PC-3 (cell line): ENCODE data around the gene KLF1. TPM values are rescaled to one million over a fixed set of nuclear protein-coding genes. Genes with fewer than 3 reads are reported as not detected.

Source experiments
- ATAC-seq: fragments of 200-7000 bp; cut with Tn5 transposase; 2 replicates; pipeline ENCODE4 v1.9.1; 2020; ENCODE audit warnings: mild to moderate bottlenecking, moderate library complexity
- BruUV-seq: library from RNA; stranded (reverse); fragments of 400-500 nt; replicated peaks from 2 replicates; lab custom pipeline; 2021; lab: Mats Ljungman, UMichigan
- CTCF ChIA-PET: fragments of 300-600 bp; sonication (Branson Sonifier 250); formaldehyde crosslinking; loops from one replicate; lab custom pipeline; 2022; ENCODE audit warnings: antibody characterized with exemption; lab: Charles Lee
- POLR2A ChIA-PET: fragments of 300-600 bp; sonication (Branson Sonifier 250); formaldehyde crosslinking; loops from one replicate; lab custom pipeline; 2022; ENCODE audit warnings: antibody characterized with exemption; ENCODE audit not compliant: unreplicated experiment; lab: Charles Lee
- DNase-seq: peaks from one replicate; pipeline ENCODE4 v3.0.0-alpha.2; 2015
- H2AFZ ChIP-seq: fragments of 300-600 bp; sonication (generic); 2 replicates; pipeline ENCODE4 v1.6.0; 2016; ENCODE audit warnings: antibody characterized with exemption, low read length
- H3F3A ChIP-seq: fragments of 300-600 bp; sonication (generic); one replicate; pipeline ENCODE4 v1.6.0; 2017; ENCODE audit warnings: antibody characterized with exemption, low read length, control low read depth, mild to moderate bottlenecking; ENCODE audit not compliant: unreplicated experiment
- H3K27ac ChIP-seq: fragments of 300-600 bp; sonication (generic); 2 replicates; pipeline ENCODE4 v1.5.1; 2016; ENCODE audit warnings: mild to moderate bottlenecking, low read length
- H3K27me3 ChIP-seq: fragments of 300-600 bp; sonication (generic); 2 replicates; pipeline ENCODE4 v1.6.1; 2016; ENCODE audit warnings: low read length, mixed read lengths
- H3K36me3 ChIP-seq: fragments of 300-600 bp; sonication (generic); 2 replicates; pipeline ENCODE4 v1.6.1; 2016; ENCODE audit warnings: low read depth, mixed run types, low read length, mixed read lengths
- H3K4me1 ChIP-seq: fragments of 300-600 bp; sonication (generic); 2 replicates; pipeline ENCODE4 v1.5.1; 2016; ENCODE audit warnings: low read length; ENCODE audit not compliant: insufficient read depth
- H3K4me2 ChIP-seq: fragments of 300-600 bp; sonication (generic); 2 replicates; pipeline ENCODE4 v1.6.0; 2016; ENCODE audit warnings: low read length
- H3K4me3 ChIP-seq: fragments of 300-600 bp; sonication (generic); 2 replicates; pipeline ENCODE4 v1.5.1; 2016; ENCODE audit warnings: mild to moderate bottlenecking, low read length, mixed read lengths
- H3K79me2 ChIP-seq: fragments of 300-600 bp; sonication (generic); 2 replicates; pipeline ENCODE4 v1.6.1; 2017; ENCODE audit warnings: low read length, mixed read lengths
- H3K9ac ChIP-seq: fragments of 300-600 bp; sonication (generic); 2 replicates; pipeline ENCODE4 v1.6.0; 2016; ENCODE audit warnings: mild to moderate bottlenecking, low read length
- H3K9me2 ChIP-seq: fragments of 300-600 bp; sonication (generic); replicated peaks from 2 replicates; pipeline ENCODE4 v1.6.1; 2016; ENCODE audit warnings: mixed run types, low read length, mixed read lengths
- H3K9me3 ChIP-seq: fragments of 300-600 bp; sonication (generic); 2 replicates; pipeline ENCODE4 v1.6.1; 2016; ENCODE audit warnings: low read length, mixed read lengths
- H4K20me1 ChIP-seq: fragments of 300-600 bp; sonication (generic); 2 replicates; pipeline ENCODE4 v1.6.1; 2016; ENCODE audit warnings: low read length, mixed read lengths
- CTCF ChIP-seq: fragments of 300-600 bp; sonication (generic); conservative IDR thresholded peaks from 2 replicates; pipeline ENCODE4 v1.5.1; 2017; ENCODE audit warnings: antibody characterized with exemption, low read depth, mild to moderate bottlenecking, low read length
- EZH2 ChIP-seq: fragments of 300-600 bp; sonication (generic); IDR thresholded peaks from one replicate; pipeline ENCODE4 v1.6.1; 2017; ENCODE audit warnings: antibody characterized with exemption, mild to moderate bottlenecking, low read length; ENCODE audit not compliant: unreplicated experiment
- EZH2phosphoT487 ChIP-seq: fragments of 300-600 bp; sonication (generic); IDR thresholded peaks from 2 replicates; pipeline ENCODE4 v1.6.1; 2018; ENCODE audit warnings: mild to moderate bottlenecking, antibody characterized with exemption, low read length, borderline replicate concordance
- intact Hi-C: fragments of 100-400 bp; cut with micrococcal nuclease; formaldehyde crosslinking; loops from 2 replicates; pipeline ENCODE4 v1.9.0; 2023
- total RNA-seq: library from RNA; depleted of rRNA; stranded (reverse); fragments of >200 nt; gene quantifications from 2 replicates; pipeline ENCODE4 v1.2.3, GENCODE V29; 2014

The KLF1 gene
- total RNA-seq, 1 experiment from 2014 or later: not detected

DNA sequence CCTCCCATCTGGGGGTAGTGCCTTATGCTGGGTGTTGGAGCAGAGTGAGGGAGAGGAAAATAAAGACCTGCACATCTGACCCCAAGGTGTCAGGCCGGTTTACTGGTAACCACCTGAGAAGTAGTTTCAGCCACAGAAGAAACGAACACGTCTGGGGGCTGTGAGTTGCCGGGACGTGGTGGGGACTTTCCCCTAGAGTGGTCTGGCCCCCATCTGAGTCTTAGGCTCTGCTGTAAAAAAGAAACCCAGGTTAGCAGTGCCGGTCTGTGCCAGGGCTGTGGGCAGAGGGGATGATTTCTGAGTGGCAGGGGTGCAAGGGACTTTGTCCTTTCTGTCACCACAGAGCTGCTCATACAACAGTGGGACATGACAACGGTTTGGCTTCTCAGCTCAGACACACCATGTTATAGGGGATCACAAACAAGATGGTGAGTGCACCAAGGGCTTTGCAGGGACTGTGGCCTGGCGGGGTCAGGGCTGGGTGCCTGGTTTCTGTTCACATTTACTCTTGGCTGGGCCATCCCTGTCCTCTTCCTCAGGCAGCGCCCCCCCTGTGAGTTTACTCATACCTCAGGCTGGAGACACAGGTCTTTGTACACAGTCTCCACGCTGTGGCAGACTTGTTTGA, 13.0 kb upstream of the KLF1 start:
- H3K27ac ChIP-seq: no peak overlapping the region
- H3K9me2 ChIP-seq: no peaks in the 10 kb centered on the region
- TF ChIP-seq EZH2phosphoT487 (no peak), EZH2 (no peak), CTCF (no peak)
- H4K20me1 ChIP-seq: no peaks in the 10 kb centered on the region
- no TSS peak for BruUV-seq
- no peaks in the 10 kb centered on the region for H3K4me1 ChIP-seq
- H3K9ac ChIP-seq: no peak overlapping the region
- H3K9me3 ChIP-seq: no peaks in the 10 kb centered on the region
- no peaks in the 10 kb centered on the region for H3K36me3 ChIP-seq
- no peaks in the 10 kb centered on the region for H3K27me3 ChIP-seq
- H3K79me2 ChIP-seq: no peaks in the 10 kb centered on the region
- no peak overlapping the region for H3K4me2 ChIP-seq
- CTCF ChIA-PET: no interaction called here
- H3K4me3 ChIP-seq: no peak overlapping the region
- H3F3A ChIP-seq: no peaks in the 10 kb centered on the region
- DNase-seq: no peak
- ATAC-seq: no peak
- POLR2A ChIA-PET: no interaction called here
- intact Hi-C loops: no loop called here
- H2AFZ ChIP-seq: no peak overlapping the region

- no peaks in the 10 kb centered on the region for H3K9me3 ChIP-seq
Measured at GRCh38 chr19:12896460-12896859, 9.5 kb upstream of the KLF1 start.

More at GRCh38 chr19:12896460-12896859, 9.5 kb upstream of the KLF1 start:
- Histone ChIP-seq H3K27me3 (no peaks in the 10 kb centered on the region), H3K27ac (no peak overlapping the region), H3K4me3 (no peak overlapping the region), H3F3A (no peaks in the 10 kb centered on the region), H3K4me1 (peaks cover 7% of the 10 kb centered on the region), H4K20me1 (no peaks in the 10 kb centered on the region), H3K36me3 (peaks cover 7% of the 10 kb centered on the region; the same call in 1 of the 2 replicates), H3K9ac (no peak overlapping the region), H3K9me2 (no peaks in the 10 kb centered on the region), H2AFZ (no peak overlapping the region), H3K79me2 (peaks cover 8% of the 10 kb centered on the region), H3K4me2 (no peak overlapping the region)
- no peak for ATAC-seq
- DNase-seq: no peak
- ChIA-PET CTCF (no interaction called here), POLR2A (no interaction called here)
- BruUV-seq: no TSS peak
- intact Hi-C loops: no loop called here
- TF ChIP-seq CTCF (no peak), EZH2phosphoT487 (no peak), EZH2 (no peak)
